Stimulated activated CD8-positive, alpha-beta memory T cell treated with anti-CD3 and anti-CD28 coated beads, Interleukin-4, amount 100 ng/mL, for 1 hour (primary cell): Measurements from ENCODE around the gene RGS3.

Source experiments
- DNase-seq, 2 donors: peaks; one replicate each; pipeline ENCODE4 v3.0.0-alpha.2; 2020; ENCODE audit warnings: low read depth in 2 of 2, low spot score in 1 of 2

Gene RGS3

GRCh38 chr9:113528811-113529210 is 65.3 kb downstream of the RGS3 start:
- DNase-seq = no peak

GRCh38 chr9:113529336-113530009 is 65.9 kb downstream of the RGS3 start:
- no peak for DNase-seq

GRCh38 chr9:113530022-113530635 is 66.6 kb downstream of the RGS3 start:
- no peak for DNase-seq

GRCh38 chr9:113530942-113531341 is 67.4 kb downstream of the RGS3 start:
- DNase-seq = no peak

- DNase-seq = no peak
Measured at GRCh38 chr9:113531919-113532808, 68.6 kb downstream of the RGS3 start.

GRCh38 chr9:113532809-113533190 is 69.3 kb downstream of the RGS3 start:
- no peak for DNase-seq

GRCh38 chr9:113533335-113534225 is 70.1 kb downstream of the RGS3 start:
- no peak for DNase-seq

- no peak for DNase-seq
Measured at GRCh38 chr9:113535756-113536155, 72.2 kb downstream of the RGS3 start.

GRCh38 chr9:113536166-113536482 is 72.6 kb downstream of the RGS3 start:
- DNase-seq = no peak

GRCh38 chr9:113536483-113537228 is 73.1 kb downstream of the RGS3 start:
- no peak for DNase-seq

- no peak for DNase-seq
Measured at GRCh38 chr9:113537229-113537810, 73.8 kb downstream of the RGS3 start.

- DNase-seq = no peak
Measured at GRCh38 chr9:113538131-113538530, 74.6 kb downstream of the RGS3 start.

- DNase-seq = no peak
Measured at GRCh38 chr9:113538701-113539430, 75.3 kb downstream of the RGS3 start.

GRCh38 chr9:113540466-113540865 is 76.9 kb downstream of the RGS3 start:
- no peak for DNase-seq

- DNase-seq = no peak
Measured at GRCh38 chr9:113541019-113541900, 77.7 kb downstream of the RGS3 start.

- DNase-seq = no peak
Measured at GRCh38 chr9:113542006-113542405, 78.5 kb downstream of the RGS3 start.

- no peak for DNase-seq
Measured at GRCh38 chr9:113542741-113543140, 79.2 kb downstream of the RGS3 start.

GRCh38 chr9:113543296-113543981 is 79.9 kb downstream of the RGS3 start:
- DNase-seq = no peak
